OCI-LY1 (cell line): ENCODE data around the gene ZFP1.

Experiments
- EZH2 ChIP-seq: fragments of 200-600 bp; sonication (generic), shearing (Covaris generic); IDR thresholded peaks from 2 replicates; pipeline ENCODE4 v1.8.0; 2017; ENCODE audit warnings: borderline replicate concordance, mixed run types, mild to moderate bottlenecking, antibody characterized with exemption, low read length, moderate library complexity, mixed read lengths
- TF ChIP-seq, protein P1 (sequence below): fragments of 200-600 bp; sonication (generic), shearing (Covaris generic); IDR thresholded peaks from 2 replicates; pipeline ENCODE4 v1.5.1; 2017; ENCODE audit warnings: mild to moderate bottlenecking, antibody characterized with exemption, low read length, moderate library complexity, mixed read lengths

DNA sequence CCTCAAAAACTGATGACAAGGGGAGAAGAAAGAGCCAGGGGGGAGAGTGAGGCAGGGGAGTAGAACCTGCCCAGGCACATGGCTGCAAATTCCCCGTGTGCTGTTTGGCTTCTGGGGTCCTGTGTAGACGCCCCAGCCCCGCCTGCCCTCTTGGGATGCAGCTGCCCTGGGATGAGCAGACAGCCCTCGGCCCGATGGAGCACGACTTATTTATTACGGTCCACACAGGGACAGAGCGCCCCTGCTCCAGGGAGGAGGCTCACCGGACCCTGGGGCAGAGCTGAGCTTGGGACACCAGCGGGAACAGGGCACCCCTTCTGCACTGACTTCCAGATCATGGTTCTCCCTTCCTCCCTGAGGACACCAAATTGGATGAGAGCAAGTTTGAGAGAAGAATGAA is 40.8 kb upstream of the ZFP1 start:
- TF ChIP-seq, protein P1, sequence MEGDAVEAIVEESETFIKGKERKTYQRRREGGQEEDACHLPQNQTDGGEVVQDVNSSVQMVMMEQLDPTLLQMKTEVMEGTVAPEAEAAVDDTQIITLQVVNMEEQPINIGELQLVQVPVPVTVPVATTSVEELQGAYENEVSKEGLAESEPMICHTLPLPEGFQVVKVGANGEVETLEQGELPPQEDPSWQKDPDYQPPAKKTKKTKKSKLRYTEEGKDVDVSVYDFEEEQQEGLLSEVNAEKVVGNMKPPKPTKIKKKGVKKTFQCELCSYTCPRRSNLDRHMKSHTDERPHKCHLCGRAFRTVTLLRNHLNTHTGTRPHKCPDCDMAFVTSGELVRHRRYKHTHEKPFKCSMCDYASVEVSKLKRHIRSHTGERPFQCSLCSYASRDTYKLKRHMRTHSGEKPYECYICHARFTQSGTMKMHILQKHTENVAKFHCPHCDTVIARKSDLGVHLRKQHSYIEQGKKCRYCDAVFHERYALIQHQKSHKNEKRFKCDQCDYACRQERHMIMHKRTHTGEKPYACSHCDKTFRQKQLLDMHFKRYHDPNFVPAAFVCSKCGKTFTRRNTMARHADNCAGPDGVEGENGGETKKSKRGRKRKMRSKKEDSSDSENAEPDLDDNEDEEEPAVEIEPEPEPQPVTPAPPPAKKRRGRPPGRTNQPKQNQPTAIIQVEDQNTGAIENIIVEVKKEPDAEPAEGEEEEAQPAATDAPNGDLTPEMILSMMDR = no peak
- no peak for TF ChIP-seq EZH2
